ENCODE data around the gene CYLD. TPM values are rescaled to one million over a fixed set of nuclear protein-coding genes. Genes with fewer than 3 reads are reported as not detected.
A peak's percentile ranks its signal among the peaks of the same experiment; 100 is the strongest.

The CYLD gene
- total and polyA plus RNA-seq, 4 donors: 15.3 to 90.5 (median 26.0) TPM

GRCh38 chr16:50711862-50712559 lies 29.9 kb upstream of the CYLD start:
- ATAC-seq (ENCODE audit: insufficient read depth, low FRiP score) (no peak), DNase-seq (peak; percentile 41 to 66 (median 49))
- H3K27ac ChIP-seq (ENCODE audit: low read depth in 1 of 2, low read length in 1 of 2): no peak overlapping the region

DNA sequence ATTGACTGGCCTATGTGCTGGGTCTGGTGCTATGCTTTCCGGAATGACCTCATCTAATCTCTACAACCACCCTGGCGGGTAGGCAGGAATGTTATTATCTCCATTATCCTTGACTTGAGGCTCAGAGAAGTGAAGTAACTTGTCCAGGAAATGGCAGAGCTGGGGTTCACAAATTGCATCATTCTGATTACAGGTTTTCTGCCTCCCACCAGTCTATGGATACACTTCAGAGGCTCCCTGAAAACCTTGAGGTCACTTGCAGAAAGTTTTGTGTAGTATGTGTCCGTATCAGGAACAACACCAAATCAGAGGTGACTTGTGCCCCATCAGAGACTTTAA lies 29.4 kb upstream of the CYLD start:
- Histone ChIP-seq H3K9ac (ENCODE audit: insufficient read depth in 1 of 2, low read length in 2 of 2) (no peak overlapping the region), H3K27ac (ENCODE audit: low read depth in 1 of 2, low read length in 1 of 2) (no peak overlapping the region), H3K4me1 (ENCODE audit: control insufficient read depth in 5 of 5, insufficient read depth in 5 of 5, low read length in 5 of 5) (peaks cover 0 to 20% (median 11%) of the 10 kb centered on the region in 5 donors), H3K27me3 (ENCODE audit: control insufficient read depth in 3 of 3, insufficient read depth in 3 of 3, low read length in 2 of 3) (no peaks in the 10 kb centered on the region), H3K4me3 (no peak overlapping the region), H3K36me3 (ENCODE audit: control insufficient read depth in 4 of 4, insufficient read depth in 4 of 4, low read length in 4 of 4) (peaks cover 0 to 3% (median 0%) of the 10 kb centered on the region in 4 donors), H3K9me3 (ENCODE audit: control insufficient read depth in 4 of 4, insufficient read depth in 3 of 4, low read length in 3 of 4) (no peaks in the 10 kb centered on the region)
- ATAC-seq (ENCODE audit: insufficient read depth, low FRiP score): no peak
- peak in 1 of 3 donors; percentile 33 for DNase-seq
- TF ChIP-seq CTCF (IDR thresholded peaks at IDR 0.05; ENCODE audit: control extremely low read depth, extremely low read depth): no peak
- WGBS, 2 donors: 47 to 71% methylated on average over 3 of the region's 3 CpGs

More at GRCh38 chr16:50711862-50712559, 29.9 kb upstream of the CYLD start:
- no peak for TF ChIP-seq CTCF (IDR thresholded peaks at IDR 0.05; ENCODE audit: control extremely low read depth, extremely low read depth)
- Histone ChIP-seq H3K9ac (ENCODE audit: insufficient read depth in 1 of 2, low read length in 2 of 2) (no peak overlapping the region), H3K4me3 (no peak overlapping the region), H3K27me3 (ENCODE audit: control insufficient read depth in 3 of 3, insufficient read depth in 3 of 3, low read length in 2 of 3) (no peaks in the 10 kb centered on the region), H3K9me3 (ENCODE audit: control insufficient read depth in 4 of 4, insufficient read depth in 3 of 4, low read length in 3 of 4) (no peaks in the 10 kb centered on the region), H3K36me3 (ENCODE audit: control insufficient read depth in 4 of 4, insufficient read depth in 4 of 4, low read length in 4 of 4) (peaks cover 0 to 3% (median 0%) of the 10 kb centered on the region in 4 donors), H3K4me1 (ENCODE audit: control insufficient read depth in 5 of 5, insufficient read depth in 5 of 5, low read length in 5 of 5) (peaks cover 0 to 20% (median 11%) of the 10 kb centered on the region in 5 donors)
- 78 to 80% methylated on average over 25 of the region's 25 CpGs for WGBS, 2 donors

DNA sequence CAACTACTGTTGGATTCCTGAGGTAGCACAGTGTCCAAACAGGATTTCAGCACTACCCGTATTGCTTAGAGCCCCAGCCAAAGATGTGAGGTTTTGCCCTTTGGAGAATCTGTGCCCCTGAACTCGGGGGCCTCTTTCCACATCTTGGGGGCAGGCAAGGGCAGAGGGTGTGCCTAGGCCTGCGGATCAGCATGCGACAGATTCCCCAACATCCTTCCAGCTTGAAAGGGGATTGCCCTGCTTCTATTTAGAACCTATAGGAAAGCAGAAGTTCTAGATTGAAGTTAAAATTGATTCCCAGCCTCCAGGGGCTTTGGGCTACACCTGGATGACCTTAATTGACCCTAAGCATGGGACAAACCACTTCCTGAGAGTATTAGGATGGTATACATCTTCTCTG lies 28.9 kb upstream of the CYLD start:
- no peak for DNase-seq
- Histone ChIP-seq H3K9me3 (ENCODE audit: control insufficient read depth in 4 of 4, insufficient read depth in 3 of 4, low read length in 3 of 4) (no peaks in the 10 kb centered on the region), H3K4me1 (ENCODE audit: control insufficient read depth in 5 of 5, insufficient read depth in 5 of 5, low read length in 5 of 5) (peaks cover 0 to 20% (median 10%) of the 10 kb centered on the region in 5 donors), H3K27ac (ENCODE audit: low read depth in 1 of 2, low read length in 1 of 2) (no peak overlapping the region), H3K9ac (ENCODE audit: insufficient read depth in 1 of 2, low read length in 2 of 2) (no peak overlapping the region), H3K36me3 (ENCODE audit: control insufficient read depth in 4 of 4, insufficient read depth in 4 of 4, low read length in 4 of 4) (peaks cover 0 to 3% (median 0%) of the 10 kb centered on the region in 4 donors), H3K4me3 (no peak overlapping the region), H3K27me3 (ENCODE audit: control insufficient read depth in 3 of 3, insufficient read depth in 3 of 3, low read length in 2 of 3) (no peaks in the 10 kb centered on the region)
- ATAC-seq (ENCODE audit: insufficient read depth, low FRiP score): no peak
- TF ChIP-seq CTCF (IDR thresholded peaks at IDR 0.05; ENCODE audit: control extremely low read depth, extremely low read depth): no peak
- 38 to 64% methylated on average over 4 of the region's 4 CpGs for WGBS, 2 donors

Data from lung (tissue), 12 donors.